HG03095 (cell line): ENCODE measurements around the gene FURIN.
"Not testable (repeated sequence)": the region's sequence is repeated elsewhere in the genome, so short reads cannot be mapped to it uniquely, and the experiment has no call there.

Source experiments
- ATAC-seq: cut with Tn5 transposase; IDR thresholded peaks from one replicate; pipeline ENCODE4 v1.9.1; 2021; ENCODE audit warnings: moderate library complexity; ENCODE audit not compliant: unreplicated experiment

The FURIN gene

DNA sequence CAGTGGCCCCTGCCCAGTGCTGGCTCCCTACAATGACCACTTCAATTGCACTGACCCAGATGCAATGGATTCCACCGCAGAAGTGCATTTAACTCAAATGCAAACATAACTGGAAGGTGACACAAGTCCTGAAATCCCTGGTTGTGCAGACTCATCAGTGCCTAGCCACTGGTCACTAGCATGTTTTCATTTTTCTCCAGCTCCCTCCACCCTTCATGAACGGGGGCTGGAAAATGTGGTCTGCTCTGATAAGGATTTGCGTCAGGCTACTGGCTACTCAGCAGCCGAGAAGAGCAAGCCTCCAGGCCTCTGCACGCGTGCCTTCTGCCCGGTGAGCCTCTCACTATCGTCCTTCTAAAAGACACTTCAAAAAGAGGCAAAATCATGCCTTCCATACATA, 27.4 kb upstream of the FURIN start:
- no peak for ATAC-seq

DNA sequence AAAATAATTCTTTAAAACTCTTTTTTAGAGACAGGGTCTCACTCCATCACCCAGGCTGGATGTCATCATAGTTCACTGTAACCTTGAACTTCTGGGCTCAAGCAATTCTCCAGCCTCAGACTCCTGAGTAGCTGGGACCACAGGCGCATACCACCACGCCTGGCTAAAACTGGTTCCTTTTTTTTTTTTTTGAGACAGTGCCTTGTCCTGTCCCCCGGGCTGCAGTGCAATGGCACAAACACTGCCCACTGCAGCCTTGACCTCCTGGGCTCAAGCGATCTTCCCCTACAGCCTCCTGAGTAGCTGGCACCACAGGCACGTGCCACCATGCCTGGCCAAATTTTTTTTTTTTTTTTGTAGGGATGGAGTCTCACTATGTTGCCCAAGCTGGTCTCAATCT, 23.7 kb upstream of the FURIN start:
- ATAC-seq: no peak

GRCh38 chr15:90845201-90845949, 23.0 kb upstream of the FURIN start:
- peak; percentile 80 for ATAC-seq

- ATAC-seq: not testable (repeated sequence)
Measured at GRCh38 chr15:90849424-90849823, 19.0 kb upstream of the FURIN start.

GRCh38 chr15:90851114-90851513, 17.3 kb upstream of the FURIN start:
- no peak for ATAC-seq

GRCh38 chr15:90851940-90852339, 16.4 kb upstream of the FURIN start:
- no peak for ATAC-seq

- no peak for ATAC-seq
Measured at GRCh38 chr15:90855139-90855538, 13.2 kb upstream of the FURIN start.

DNA sequence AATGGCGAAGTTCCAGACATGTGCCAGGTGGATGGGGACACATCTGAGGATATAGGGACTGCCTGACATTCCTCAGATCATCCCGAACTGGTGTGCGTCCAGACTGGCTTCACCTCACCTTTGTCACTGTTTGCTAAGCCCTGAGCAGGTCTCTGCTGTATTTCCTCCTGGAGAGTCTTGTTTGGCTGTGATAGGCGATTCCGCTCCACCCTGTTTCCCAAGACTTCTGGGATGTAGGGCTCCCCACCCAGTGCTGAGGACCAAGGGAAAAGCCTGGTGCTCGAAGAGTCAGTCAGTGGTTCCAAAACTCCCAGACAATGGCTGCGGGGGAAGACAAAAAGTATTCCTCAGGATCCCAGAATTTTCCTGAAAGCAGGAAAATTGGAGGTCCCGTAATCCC, 11.1 kb upstream of the FURIN start:
- ATAC-seq: no peak

- no peak for ATAC-seq
Measured at GRCh38 chr15:90857883-90858443, 10.4 kb upstream of the FURIN start.

- ATAC-seq: no peak
Measured at GRCh38 chr15:90859234-90860131, 8.9 kb upstream of the FURIN start.

GRCh38 chr15:90860450-90860849, 7.9 kb upstream of the FURIN start:
- no peak for ATAC-seq

DNA sequence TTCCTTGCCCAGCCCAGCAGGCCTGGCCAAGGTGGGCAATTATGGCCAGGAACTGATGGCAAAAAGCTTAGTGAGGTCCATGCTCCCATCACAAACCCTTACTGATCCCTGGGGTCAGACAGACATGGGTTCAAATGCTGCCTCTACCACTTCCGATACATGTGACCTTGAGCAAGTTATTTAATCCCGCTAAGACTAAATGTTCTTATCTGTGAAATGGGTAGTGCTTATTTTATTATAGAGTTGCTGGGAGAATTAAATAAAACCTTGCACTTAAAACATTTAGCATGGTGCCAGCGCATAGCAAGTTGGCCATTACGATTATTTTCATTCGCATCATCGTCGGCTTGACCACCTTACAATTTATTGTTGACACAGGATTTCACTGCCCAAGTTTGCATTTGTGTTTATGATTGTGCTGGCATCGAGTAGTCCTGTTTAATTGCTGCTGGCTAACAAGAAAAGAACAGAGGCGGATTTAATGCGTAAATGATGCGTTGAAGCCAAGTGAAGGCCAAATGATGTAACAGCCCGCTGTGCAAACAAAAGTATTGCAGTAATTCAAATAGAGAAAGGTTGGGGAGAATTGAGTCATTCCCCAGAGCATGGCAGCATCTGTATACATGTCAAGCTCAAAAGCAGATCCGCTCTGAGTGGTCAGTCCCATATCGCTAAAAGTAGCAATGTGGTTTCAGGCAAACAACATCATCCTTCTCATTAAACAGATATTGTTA, 7.3 kb upstream of the FURIN start:
- ATAC-seq: no peak

- no peak for ATAC-seq
Measured at GRCh38 chr15:90862487-90862886, 5.9 kb upstream of the FURIN start.

DNA sequence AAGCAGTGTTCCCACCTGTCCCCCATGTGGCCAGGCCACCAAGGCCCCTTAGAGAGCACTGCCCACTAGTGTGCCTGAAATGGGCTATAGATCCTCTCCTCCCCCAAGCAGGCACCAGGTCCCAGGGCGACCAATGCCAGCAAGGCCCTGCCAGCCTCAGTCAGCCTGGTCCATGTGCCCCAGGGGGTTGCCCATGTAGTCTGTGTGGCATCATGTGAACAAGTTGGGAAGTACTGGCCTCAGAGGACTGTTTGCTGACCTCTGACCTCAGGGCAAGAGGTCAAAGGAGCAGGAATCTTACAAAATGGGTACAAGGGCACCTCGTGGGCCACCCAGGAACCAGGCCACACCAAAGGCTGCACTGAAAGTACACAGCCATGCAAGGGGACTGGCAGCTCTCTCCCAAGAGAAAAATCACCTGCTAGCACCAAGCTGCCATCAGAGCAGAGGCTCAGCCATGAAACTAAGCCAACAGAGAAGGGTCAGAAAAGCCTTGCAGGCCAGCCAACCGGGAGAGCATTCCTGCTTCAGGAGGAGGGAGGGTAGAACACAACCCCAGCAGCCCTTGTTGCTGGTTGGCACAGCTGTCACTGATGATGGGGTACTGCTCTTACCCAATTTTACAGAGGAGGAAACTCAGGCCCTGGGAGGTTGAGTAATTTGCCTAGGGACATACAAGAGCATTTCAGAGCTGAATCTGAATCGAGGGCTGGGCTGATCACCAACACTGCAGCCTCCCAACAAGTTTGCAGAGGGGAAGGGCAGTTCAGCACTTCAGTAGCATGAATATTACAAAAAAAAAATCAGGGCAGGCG, 5.2 kb upstream of the FURIN start:
- ATAC-seq: no peak

DNA sequence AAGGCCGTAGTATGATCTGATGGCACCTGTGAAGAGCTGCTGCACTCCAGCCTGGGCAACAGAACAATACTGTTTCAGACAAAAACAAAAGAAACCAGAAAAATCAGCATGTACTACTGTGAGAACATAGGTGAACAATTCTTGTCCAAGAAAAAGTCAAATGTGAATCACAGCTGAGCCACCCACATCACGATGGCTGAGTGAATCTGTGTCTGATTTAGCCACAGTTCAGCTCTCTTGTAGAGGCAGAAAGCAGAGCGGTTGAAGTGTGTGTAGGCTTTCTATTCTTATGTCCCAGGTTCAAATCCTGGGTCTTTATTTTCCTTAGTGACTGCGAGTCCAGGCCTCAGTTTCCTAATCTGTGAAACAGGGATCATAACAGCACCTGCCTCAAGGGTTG, 4.4 kb upstream of the FURIN start:
- no peak for ATAC-seq

GRCh38 chr15:90864507-90864906, 3.9 kb upstream of the FURIN start:
- ATAC-seq: no peak

DNA sequence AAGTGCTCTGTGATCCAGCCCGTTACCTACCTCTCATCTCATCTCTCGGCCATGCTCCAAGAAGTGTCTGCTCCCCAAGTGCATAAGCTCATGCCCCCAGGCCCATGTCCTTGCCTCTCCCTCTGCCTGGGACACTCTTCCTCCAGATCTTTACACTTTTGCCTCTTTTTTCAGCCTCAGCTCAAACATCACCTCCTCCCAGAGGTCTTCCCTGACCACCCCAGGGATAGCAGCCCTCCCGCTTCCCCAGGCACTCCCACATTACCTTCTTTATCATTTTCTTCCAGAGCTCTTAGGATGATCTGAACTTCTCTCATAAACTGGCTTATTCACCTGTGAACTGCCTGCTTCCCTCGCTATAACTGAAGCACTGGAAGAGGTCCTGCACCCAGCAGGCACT, 2.7 kb upstream of the FURIN start:
- ATAC-seq: no peak

DNA sequence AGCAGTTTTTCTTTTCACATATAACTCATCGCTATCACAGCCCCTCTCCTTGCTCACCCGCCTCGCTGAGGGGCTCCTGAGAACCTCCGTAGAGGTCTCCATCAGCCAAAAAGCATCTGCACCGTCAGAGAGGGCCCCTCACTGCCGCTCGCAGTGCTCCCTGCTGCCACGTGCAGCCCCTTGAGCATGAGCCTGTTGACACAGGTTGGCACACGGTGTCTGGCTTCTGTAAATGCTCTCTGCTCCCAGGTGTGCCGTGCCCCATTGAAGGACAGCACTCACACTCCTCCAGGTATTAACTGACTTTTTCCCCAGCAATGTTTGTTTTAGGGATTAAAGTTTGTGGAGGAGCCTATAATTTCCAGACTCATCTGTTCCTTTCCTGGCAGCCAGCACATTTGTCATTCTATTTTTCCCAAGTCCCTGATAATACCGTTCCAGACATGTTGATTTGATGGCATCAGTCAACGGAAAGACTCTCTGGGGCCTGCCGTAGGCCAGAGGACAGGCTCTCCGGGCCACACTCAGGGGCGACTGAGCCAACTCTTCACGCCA, 2.1 kb upstream of the FURIN start:
- ATAC-seq: no peak

DNA sequence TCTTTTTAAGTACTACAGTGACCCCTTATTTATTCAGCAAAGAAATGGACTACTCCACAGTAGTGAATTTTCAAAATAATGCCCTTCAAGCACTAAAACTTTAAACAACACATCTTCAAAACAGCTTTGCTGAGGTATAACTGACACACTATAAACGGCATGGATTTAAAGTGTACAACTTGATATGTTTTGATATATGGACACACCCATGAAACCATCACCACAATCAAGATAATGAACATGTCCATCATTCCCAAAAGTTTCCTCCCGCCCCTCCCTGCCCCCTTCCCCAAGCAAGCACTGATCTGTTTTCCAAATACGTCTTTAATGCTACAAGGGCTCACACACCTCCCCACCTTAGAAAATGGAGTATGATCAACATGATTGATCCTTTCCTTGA, 1.6 kb upstream of the FURIN start:
- no peak for ATAC-seq

DNA sequence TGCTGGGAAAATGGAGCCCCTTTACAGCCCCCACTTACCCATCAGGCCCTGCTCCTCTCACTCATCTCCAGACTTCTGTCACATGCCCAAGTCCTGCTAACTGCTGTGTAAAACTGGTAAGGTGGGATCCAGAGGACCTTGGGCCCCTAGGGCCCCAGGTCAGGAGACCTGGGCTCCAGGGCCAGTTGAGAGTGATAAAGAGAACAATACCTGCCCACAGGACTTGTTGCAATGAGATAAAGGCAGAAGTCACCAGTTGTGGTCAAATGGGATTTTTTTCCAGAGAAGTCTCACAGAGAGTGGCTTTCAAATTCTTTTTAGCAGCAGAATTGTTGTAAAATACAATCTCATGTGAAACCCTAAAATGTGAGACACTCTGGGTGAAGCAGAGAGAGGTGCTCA, 753 bp downstream of the FURIN start:
- ATAC-seq: no peak
